ENCODE data around the gene MAGI2.

DNA sequence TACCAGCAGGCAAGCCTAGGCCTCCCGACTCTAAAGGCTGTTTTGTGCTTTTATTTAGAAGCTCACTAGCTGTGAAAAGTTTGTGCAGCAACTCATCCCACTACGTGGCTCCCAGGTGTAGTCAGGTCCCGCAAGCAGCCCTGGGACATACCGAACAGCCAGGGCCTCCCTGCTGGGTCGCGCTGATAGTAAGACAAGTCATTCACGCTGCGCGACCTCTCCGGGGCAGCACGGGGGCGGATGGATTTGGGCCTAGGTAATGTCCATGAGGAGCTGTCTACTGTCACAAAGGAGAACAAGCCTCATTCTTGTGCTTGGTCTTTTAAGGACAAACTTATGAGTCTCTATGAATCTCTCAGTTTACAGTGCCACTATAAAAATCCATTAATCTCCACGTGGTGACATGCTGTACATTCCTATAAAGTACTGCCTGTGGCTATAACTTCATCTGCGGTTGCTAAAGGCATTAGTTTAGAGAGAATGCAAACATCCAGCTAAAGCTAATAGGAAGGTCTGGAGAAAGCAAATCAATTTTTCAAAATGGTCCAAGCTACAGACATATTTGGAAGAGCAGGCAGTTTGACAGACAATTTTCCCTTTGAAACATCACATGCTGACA lies 1108.1 kb downstream of the MAGI2 start:
- TF ChIP-seq CTCF (IDR thresholded peaks at IDR 0.05; ENCODE audit: insufficient read depth, low read length, poor library complexity, severe bottlenecking) (no peak), EZH2phosphoT487 (conservative IDR thresholded peaks at IDR 0.05; ENCODE audit: low read length) (no peak)
